ENCODE measurements around the gene KRT74.

The KRT74 gene

GRCh38 chr12:52568111-52568510 lies 5.5 kb downstream of the KRT74 start:
- DNase-seq, result no peak

DNA sequence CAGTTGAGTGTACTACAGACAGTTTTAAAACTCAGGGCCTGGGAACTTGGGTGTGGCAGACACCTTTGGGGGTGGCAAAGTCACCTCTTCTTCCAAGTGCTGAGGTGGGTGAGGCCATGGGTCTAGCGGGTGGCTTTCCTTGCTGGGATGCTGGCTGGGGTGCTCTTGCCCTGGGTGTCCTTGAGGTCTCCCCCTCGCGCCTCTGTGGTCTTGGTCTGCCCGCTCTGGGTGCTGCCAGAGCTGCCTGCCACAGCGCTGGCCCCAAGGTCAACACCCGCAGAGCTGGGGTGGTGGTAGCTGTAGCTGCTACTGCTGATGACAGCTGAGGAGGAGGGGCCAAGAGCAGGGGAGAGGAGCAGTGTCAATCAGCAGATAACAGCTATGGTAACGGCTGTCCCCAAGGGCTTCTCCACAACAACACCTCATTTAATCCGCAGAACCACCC lies 6.8 kb downstream of the KRT74 start:
- peak; percentile 60 for DNase-seq

- no peak for DNase-seq
These were observed 9.1 kb downstream of the KRT74 start for GRCh38 chr12:52564582-52564981.

GRCh38 chr12:52561880-52562449 lies 11.7 kb downstream of the KRT74 start:
- no peak for DNase-seq

- no peak for DNase-seq
These were observed 13.7 kb downstream of the KRT74 start for GRCh38 chr12:52559979-52560378.

- DNase-seq, result no peak
These were observed 14.7 kb downstream of the KRT74 start for GRCh38 chr12:52558781-52559445.

- no peak for DNase-seq
These were observed 16.2 kb downstream of the KRT74 start for GRCh38 chr12:52557476-52557875.

- DNase-seq, result no peak
These were observed 18.1 kb downstream of the KRT74 start for GRCh38 chr12:52555577-52555976.

GRCh38 chr12:52552681-52553195 lies 20.9 kb downstream of the KRT74 start, which contains the start of gene KRT71:
Gene KRT71, minus strand, starts transcription at chr12:52553145. Its CDS starts 68 bp downstream, at chr12:52553077.
- DNase-seq, result no peak

DNA sequence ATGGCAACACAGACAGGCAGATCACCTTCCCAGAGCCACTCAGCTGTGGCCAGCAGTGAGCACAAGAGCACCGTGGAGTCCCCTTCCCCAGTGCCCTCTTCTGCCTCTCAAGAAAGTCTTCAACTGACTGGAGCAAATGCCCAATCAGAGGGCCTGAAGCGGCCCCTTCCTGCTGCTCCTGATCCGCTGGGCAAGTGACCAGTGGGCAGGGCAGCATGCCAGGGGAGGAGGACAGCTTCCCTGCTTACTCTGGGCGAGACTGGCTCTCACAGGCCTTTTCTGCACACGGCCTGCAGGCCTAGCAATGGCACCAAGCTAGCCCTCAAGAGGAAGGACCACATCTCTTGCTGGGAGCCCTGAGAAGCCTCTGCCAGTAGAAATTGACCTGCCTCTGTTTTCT lies 21.6 kb downstream of the KRT74 start:
- DNase-seq, result no peak

GRCh38 chr12:52551216-52551865 lies 22.3 kb downstream of the KRT74 start:
- DNase-seq, result no peak

DNA sequence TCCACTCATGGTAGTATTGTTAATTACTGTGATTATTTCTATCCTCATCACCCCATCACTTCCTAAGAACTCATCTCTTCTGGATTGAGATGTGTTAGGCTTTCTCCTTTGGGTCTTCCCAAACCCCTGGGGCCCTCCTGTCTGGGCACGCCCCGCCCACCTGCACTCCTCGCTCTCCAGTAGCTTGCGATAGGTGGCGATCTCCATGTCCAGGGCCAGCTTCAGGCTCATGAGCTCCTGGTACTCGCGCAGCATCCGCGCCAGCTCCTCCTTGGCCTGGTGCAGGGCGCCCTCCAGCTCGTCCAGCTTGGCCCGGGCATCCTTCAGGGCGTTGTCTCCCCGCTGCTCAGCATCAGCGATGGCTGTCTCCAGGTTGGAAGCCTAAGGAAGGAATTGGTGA lies 27.5 kb downstream of the KRT74 start:
- DNase-seq, result no peak

DNA sequence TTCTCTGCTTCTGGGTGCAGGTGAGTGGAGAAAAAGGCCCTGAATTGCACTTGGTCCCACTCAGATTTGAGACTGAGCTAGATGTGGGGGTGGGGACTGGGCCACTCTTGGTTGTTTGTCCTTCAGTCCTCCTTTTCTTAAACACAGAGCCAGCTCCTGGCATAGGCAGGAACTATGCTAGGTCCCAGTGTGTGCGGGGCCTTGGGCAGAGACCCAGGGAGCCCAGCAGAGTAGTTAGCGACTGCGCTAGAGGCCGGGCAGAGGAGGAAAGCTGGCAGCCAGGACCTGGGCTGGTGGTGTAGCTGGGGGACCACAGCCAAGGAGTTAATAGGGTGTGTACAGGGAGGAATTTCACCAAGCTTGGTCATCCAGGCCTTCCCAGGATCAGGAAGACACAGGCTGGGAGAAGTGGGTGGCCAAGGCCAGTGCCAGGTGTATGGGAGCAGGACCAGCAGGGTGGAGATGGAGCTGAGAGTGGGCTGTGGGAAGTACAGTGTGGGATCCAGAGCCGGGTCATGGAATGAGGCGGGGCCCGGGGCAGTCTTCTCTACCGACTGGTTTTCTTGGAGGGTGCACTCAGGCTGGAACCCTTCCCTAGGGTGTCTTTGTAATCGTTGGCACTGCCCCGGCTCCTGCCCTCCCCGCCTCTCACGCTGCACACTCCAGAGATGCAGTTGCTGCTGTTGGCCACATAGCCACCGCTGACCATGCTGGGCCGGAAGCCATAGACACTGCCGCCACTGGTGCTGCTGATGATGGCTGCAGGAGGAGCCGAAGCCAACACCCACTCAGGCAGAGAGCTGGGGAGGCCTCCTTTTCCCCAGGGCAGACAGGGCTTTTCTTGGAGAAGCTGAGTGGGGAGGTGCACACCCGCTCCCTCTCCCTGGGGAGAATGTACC lies 29.4 kb downstream of the KRT74 start:
- no peak for DNase-seq

- DNase-seq, result no peak
These were observed 30.8 kb downstream of the KRT74 start for GRCh38 chr12:52542785-52543318.

DNA sequence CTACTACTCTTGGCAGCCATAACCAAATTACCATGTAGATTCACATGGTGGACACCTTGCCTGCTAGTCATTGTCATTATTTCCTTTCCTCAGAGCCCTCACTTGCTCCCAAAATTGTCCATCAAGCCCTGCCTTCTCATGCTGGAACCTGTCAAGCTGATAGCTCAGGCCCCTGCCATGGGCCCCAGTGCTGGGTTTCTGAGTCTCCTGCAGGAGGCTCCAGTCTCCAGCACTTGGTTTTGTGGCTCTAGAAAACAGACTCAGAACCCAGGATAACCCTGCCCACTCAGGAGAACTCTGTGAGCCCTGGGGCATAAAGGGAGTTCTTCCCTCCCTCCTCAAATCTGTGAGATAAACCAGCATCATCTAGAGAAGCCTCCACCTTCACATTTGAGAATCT lies 31.5 kb downstream of the KRT74 start:
- DNase-seq, result no peak

DNA sequence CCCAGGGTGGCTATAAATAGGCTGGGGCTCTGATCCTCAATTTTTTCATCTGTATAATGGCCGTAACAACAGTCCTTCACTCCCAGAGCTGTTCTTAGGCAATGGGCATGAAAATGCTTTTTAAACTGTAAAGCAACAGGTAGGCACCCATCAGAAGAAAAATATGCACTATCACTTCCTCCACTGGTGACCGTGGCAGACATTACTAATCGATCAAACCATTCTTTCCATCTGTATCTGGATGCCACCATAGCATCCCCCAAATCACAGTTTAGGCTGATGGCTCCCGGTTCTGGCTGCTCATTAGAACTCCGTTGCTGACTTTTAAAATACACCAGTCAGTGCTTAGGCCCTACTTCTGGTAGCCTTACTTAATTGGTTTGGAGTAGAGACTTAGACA lies 31.9 kb downstream of the KRT74 start:
- no peak for DNase-seq

DNA sequence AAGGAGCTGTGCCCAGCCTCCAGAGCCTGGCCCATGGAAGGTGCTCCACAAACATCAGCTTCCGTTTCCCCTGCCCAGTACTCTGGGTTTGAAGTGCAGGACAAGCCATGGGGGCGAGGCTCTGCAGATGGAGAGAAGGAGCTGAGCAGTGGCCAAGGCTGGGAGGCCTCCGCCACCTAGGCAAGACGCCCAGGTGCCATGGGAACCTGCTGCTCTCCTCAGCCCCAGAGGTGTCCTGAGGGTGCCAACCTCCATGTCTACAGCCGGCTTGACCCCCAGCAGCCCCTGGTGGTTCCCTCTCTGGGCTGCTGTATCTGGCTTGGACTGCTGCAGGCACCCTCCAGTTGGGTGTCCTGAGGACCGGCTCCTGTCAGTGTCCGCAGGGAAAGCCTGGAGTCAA lies 33.1 kb downstream of the KRT74 start:
- DNase-seq, result no peak

GRCh38 chr12:52539821-52540173 lies 33.8 kb downstream of the KRT74 start:
- no peak for DNase-seq

- peak; percentile 81 for DNase-seq
These were observed 34.4 kb downstream of the KRT74 start for GRCh38 chr12:52539083-52539820.

- no peak for DNase-seq
These were observed 36.5 kb downstream of the KRT74 start for GRCh38 chr12:52537101-52537500.

DNA sequence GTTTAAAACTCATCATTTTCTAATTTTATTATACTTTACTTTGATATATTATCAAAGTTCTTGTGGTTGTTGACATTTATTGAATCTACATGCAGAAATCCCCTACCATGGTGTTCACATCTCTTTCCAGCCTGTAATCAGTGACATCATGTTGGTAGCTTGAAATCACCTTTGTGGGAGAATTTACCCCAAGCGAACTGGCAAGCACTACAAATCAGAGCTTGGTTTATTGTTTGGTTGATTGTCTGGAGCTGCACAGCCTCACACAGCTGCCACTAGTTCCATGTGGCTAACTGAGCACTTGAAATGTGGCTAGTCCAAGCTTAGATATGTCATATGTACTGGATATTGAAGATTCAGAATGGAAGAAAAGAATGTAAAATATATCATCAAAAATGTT lies 38.1 kb downstream of the KRT74 start:
- no peak for DNase-seq

- no peak for DNase-seq
These were observed 39.2 kb downstream of the KRT74 start for GRCh38 chr12:52534482-52534881.
